G401.6 (cell line): ENCODE measurements around the gene CTH.
"Not testable (repeated sequence)": the region's sequence is repeated elsewhere in the genome, so short reads cannot be mapped to it uniquely, and the experiment has no call there.

Experiments
- FAIRE-seq: peaks from 2 replicates; lab custom pipeline; 2012; peaks lifted over from hg19 to GRCh38; lab: Jason Lieb, UNC

Gene CTH

GRCh38 chr1:70409136-70409535, 1.9 kb upstream of the CTH start:
- FAIRE-seq = no peak

GRCh38 chr1:70411360-70411844, 334 bp downstream of the CTH start:
- no peak for FAIRE-seq

GRCh38 chr1:70415882-70416281, 4.8 kb downstream of the CTH start:
- FAIRE-seq = no peak

- FAIRE-seq = not testable (repeated sequence)
Measured at GRCh38 chr1:70418973-70419734, 8.1 kb downstream of the CTH start.

GRCh38 chr1:70420320-70420719, 9.3 kb downstream of the CTH start:
- FAIRE-seq = no peak

- FAIRE-seq = no peak
Measured at GRCh38 chr1:70426154-70427131, 15.4 kb downstream of the CTH start.

GRCh38 chr1:70427976-70428375, 16.9 kb downstream of the CTH start:
- no peak for FAIRE-seq

- FAIRE-seq = no peak
Measured at GRCh38 chr1:70429219-70429618, 18.2 kb downstream of the CTH start.

GRCh38 chr1:70429757-70430156, 18.7 kb downstream of the CTH start:
- no peak for FAIRE-seq

- FAIRE-seq = peak; percentile 60
Measured at GRCh38 chr1:70431317-70431716, 20.2 kb downstream of the CTH start.

GRCh38 chr1:70431874-70432273, 20.8 kb downstream of the CTH start:
- no peak for FAIRE-seq

- FAIRE-seq = no peak
Measured at GRCh38 chr1:70434253-70434859, 23.3 kb downstream of the CTH start.

- FAIRE-seq = no peak
Measured at GRCh38 chr1:70436622-70437251, 25.7 kb downstream of the CTH start.

GRCh38 chr1:70438529-70438928, 27.5 kb downstream of the CTH start:
- no peak for FAIRE-seq

GRCh38 chr1:70440642-70441391, 29.7 kb downstream of the CTH start:
- FAIRE-seq = no peak

- FAIRE-seq = no peak
Measured at GRCh38 chr1:70441392-70442035, 30.4 kb downstream of the CTH start.

- no peak for FAIRE-seq
Measured at GRCh38 chr1:70442490-70442889, 31.4 kb downstream of the CTH start.

GRCh38 chr1:70443739-70444138, 32.7 kb downstream of the CTH start:
- no peak for FAIRE-seq

GRCh38 chr1:70449049-70449448, 38.0 kb downstream of the CTH start:
- no peak for FAIRE-seq

- not testable (repeated sequence) for FAIRE-seq
Measured at GRCh38 chr1:70452164-70452939, 41.3 kb downstream of the CTH start.
